NCI-H524 treated with DMSO at 0.1 percent for 48 hours (cell line): ENCODE results near the gene RALB.
"Not testable (repeated sequence)": the region's sequence is repeated elsewhere in the genome, so short reads cannot be mapped to it uniquely, and the experiment has no call there.

Source experiments
- DNase-seq: peaks from one replicate; lab custom pipeline; 2025; lab: John Stamatoyannopoulos, UW

The RALB gene

DNA sequence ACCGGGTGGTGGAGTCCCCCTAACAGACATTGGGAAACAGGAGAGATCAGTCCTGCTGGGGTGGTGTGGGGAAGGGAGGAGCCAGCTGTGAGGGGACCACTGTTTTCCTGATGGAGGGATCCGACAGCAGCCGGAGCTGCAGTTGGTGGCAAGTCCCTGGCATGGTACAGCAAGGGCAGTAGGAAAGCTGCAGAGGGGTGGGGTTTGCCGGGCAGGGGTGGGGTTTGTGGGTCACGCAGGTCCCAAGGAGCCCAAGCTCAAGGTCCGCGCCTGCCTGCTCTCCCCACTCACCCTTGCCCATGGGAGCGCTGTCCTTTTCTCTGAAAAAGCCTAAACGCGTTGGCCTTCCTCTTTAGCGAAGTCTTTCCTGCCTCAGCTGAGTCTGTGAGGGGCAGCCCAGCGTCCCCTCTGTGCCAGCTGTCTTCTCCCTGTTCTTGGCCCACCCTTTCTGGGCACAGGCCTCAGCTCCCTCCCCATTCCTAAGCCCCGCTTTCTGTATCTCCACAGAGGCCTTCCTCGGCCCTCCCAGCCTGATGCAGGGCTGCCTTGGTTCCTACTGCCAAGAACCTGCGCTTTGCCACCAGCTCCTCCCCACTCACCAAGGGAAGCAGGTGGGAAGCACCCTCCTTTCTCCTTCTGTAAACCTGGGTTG, 64.0 kb downstream of the RALB start:
- no peak for DNase-seq

DNA sequence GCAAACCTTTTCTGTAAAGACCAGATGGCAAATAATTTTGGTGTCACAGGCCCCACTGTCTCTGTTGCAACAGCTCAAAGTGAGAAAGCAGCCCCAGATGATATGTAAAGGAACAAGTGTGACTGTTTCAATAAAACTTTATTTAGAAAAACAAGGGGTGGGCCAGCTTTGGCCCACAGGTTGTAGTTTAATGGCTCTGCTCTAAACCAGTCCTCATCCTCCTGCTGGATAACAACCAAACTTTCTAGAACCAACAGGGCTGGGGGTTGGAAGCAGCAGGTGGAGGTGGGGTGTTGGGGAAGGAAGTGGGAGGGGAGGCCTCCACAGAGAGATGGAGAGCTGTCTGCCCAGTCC, 64.5 kb downstream of the RALB start:
- DNase-seq, result no peak

DNA sequence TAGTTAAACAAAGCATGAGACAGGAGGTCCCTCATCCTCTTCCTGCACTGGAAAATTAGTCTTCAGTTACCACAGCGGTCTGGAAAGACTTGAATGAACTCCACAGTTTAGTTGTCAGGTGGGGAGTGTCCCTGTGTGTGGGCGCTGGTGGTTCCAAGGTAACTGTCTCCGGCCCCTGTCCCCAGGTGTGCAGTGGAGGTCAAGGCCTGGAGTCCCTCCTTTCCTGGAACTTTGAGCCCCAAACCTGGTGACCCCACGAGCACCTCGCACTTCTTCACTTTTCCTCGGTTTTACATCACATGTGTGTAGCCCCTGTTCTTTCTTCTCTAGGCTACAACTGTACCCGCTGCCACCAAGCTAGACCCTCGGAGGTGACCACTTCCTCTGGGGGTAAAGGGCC, 65.3 kb downstream of the RALB start:
- DNase-seq, result no peak

DNA sequence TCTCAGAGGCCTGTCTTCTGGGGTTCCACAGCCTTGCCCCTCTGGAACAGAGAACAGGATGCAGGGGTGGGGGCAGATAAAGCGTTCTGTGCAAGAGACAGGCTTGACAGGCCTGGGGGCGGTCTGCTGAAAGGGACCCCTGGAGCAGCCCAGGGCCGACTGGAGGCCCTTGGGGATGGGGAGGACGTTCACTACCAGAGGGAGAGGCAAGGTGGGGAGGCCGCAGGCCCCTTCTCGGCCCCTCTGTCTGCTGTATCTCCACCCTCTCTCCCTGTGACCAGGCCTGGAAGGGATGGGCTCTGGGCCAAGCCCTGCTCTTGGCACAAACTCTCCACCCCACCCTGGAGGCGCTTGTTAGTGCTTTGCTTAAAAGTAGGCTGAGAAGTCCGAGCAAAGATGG, 66.0 kb downstream of the RALB start:
- no peak for DNase-seq

DNA sequence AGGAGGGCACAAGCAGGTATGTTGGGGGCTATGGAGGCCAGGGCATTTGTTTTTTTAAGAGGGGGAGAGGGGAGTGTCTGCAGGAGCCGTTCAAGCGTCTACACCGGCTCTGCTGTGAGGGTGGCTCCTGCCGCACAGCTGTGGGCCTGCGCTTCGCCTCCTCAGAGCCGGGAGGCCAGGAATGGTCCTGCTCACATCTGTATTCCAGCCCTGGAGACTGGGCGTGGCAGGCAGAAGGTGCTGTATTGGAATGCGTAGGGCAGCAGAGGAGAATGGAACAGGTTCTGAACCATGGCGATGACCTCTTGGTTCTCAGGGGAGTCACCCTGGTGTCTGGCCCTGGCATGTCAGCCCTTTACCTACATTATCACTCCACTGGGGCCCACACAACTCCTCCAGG, 66.5 kb downstream of the RALB start:
- DNase-seq, result no peak

DNA sequence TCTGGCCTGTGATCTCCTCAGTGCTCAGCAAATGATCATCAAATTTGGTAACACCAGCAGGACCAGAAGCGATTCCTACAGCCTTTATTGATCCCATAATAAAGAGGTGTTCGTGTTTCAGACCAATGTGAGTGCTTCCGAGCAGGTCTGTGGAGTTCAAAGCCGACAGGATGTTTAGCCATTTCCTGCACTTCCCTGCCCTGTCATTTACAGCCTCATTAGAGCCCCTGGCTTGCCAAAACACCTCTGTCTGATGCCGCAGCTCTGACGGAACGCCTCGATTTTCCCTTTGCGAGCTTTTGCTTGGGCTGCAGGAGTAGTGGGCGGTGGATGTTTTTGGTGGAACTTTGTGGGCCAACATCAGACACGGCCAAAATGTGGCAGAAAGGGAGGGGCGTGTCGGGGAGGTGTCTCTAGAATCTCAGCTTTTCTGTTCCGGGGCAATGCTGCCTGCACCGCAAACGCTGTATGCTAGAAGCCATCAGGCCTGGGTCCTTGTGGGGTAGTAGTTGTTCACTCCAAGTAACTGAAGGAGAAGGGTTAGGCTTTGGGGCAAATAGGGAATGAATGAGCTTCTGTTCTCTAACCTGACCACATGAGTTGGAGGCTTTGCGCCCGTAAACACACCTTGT, 67.2 kb downstream of the RALB start:
- no peak for DNase-seq

DNA sequence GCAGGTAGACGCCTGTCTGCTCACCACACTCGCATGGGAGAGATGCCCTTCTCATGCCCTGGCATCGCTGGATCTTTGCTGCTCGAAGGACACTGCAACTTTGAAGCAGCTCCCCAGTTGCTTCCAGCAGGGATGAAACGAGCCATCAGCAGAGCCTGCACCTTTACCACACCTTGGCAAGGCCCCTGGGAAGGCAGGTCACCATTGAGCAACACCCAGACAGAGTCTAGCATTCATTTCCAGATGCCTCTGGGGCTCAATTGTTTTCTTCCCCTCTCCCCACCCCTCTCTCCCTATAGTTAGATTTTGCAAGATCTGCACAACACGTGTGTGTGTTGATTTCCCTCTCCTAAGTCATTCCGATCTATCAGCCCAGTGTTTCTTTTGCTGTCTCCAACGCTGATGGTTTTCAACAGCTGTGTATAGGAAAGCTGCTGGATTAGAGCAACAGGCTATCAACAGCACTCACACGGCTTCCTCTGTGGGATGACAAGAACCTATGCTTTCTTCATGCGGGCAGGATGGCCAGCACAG, 67.7 kb downstream of the RALB start:
- no peak for DNase-seq

DNA sequence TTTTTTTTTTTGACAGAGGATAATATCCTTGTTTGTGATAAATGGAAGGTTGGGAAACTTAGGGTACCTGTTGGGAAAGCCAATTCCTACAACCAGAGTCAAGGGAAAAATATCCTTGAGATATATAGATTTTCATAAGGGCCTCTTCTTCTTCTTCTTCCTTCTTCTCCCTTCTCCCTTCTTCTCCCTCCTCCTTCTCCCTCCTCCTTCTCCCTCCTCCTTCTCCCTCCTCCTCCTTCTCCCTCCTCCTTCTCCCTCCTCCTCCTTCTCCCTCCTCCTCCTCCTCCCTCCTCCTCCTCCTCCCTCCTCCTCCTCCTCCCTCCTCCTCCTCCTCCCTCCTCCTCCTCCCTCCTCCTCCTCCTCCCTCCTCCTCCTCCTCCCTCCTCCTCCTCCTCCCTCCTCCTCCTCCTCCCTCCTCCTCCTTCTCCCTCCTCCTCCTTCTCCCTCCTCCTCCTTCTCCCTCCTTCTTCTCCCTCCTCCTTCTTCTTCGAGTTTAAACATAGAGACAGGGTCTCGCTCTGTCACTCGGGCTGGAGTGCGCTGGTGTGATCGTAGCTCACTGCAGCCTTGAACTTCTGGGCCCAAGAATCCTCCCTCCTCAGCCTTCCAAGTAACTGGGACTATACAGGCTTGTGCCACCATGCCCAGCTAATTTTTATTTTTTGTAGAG, 68.4 kb downstream of the RALB start:
- DNase-seq, result not testable (repeated sequence)

DNA sequence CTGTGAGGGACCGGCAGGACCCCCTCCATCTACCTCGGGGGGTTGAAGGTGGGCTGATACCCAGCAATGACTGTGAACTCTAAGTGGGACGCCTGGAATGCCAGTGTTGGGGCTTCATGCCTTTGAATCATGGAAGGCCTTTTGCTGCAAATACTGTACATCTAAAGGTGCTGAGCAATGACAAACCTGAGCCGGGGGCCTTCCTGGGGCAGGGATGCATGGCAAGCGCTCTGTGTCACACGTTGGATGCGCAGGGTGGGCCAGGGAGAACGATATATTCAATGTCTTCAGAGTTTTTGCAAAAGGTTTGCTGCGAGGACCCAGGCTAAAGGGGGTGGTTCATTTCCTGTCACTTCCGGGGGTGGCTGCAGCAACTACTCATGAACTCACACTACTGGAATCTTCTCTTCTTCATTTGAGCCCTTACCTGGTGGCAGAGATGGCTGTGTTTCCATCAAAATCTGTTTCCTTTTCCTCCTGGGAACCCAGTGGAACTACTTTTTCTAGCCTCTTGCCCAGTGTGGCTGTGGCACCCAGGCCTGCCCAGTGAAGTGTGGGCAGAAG, 69.2 kb downstream of the RALB start:
- no peak for DNase-seq

DNA sequence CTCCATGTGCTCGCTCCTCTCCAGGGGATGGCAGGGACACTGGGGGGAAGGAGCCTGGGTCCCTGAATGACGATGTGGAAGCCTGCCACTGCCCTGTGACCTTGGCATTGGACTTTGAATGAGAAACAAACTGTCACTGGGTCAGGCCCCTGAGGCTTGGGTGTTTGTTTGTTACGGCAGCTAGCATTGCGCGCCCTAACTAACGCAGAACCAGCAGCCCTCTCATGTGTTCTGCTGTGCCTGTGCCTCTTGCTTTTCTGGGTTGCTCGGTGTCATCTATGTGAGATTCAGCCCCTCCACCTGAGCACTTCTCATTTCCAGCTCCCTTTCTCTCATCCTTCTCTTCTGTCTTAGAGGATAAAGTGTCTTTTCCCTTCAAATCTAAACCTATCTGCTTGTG, 69.7 kb downstream of the RALB start:
- DNase-seq, result no peak

DNA sequence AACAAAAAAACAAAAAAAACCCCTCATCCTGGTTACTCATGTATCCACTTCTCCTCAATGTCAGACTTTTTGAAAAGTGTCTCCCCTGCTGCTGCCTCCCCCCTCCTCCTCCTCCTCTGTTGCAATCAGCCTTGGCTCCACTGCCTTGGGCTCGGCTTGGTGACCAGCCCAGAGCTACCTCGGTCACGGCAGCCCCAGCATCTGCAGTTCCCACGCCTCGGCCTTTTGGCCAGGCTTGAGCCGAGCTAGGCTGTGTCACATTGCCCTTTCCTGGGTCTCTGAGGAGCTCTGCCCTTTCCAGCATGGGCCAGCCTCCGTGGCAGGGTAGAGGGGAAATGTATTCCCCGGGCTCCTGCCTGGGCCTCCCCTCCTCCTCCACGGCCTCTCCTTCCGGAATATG, 70.6 kb downstream of the RALB start:
- no peak for DNase-seq

DNA sequence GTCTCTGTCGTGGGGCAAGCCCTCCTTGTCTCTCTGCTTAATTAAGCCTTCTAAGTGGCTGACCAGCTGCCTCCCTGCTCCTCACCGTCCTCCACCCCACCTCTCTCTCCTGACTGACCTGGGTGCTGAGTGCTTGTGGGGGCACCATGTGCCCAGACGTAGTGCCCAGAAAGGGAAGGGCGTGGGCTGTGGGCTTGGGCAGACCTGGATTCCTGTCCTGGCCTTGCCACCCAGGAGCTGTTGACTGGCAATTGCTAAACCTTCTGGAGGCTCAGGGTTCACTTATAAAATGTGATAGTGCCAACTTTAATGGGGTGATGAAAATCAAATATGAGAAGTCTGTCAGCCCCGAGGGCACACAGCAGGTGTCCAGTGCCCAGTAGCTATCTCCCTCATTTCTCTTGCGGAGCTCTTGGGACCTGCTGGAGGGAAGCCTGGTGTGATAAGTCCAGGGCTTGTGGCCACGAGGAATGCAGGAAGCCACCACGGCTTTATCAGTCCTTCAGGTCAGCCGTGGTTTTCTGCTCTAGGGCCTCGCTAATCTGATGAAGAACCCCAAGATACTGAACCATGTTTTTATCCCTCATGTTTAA, 71.3 kb downstream of the RALB start:
- no peak for DNase-seq

DNA sequence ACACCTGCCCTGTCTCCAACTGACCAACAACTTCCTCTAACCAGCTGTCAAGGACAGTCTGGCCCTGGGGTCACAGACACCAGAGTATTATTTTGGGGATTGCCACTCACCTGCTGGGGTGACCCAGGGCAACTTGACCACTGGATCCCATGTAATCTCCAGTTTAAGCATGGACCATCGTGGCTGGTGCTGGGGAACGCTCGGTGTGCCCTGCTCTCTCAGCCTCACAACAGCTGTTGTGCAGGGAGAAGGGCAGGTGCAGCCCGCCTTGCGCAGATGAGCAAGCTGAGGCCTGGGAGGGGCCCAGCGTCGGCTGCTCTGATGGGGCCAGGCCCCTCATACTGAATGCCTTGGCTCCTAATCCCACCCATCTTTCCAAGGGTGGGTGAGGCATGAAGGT, 72.3 kb downstream of the RALB start:
- no peak for DNase-seq

DNA sequence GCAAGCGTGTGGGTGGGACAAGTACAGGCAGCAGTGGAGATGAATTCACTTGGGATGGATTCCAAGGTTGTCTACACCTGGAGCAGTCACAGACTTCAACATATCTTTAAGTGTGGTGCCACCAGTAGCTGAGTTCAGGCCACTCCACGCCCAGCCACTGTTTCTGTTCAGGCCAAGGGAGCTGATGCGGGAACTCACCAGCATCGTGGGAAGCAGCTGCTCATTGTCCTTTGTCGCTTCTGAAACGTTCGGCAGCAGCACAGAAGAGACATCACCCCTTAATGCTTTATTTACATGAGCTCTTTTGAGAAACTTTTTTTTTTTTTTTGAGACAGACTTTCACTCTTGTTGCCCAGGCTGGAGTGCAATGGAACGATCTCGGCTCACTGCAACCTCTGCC, 73.4 kb downstream of the RALB start:
- no peak for DNase-seq

DNA sequence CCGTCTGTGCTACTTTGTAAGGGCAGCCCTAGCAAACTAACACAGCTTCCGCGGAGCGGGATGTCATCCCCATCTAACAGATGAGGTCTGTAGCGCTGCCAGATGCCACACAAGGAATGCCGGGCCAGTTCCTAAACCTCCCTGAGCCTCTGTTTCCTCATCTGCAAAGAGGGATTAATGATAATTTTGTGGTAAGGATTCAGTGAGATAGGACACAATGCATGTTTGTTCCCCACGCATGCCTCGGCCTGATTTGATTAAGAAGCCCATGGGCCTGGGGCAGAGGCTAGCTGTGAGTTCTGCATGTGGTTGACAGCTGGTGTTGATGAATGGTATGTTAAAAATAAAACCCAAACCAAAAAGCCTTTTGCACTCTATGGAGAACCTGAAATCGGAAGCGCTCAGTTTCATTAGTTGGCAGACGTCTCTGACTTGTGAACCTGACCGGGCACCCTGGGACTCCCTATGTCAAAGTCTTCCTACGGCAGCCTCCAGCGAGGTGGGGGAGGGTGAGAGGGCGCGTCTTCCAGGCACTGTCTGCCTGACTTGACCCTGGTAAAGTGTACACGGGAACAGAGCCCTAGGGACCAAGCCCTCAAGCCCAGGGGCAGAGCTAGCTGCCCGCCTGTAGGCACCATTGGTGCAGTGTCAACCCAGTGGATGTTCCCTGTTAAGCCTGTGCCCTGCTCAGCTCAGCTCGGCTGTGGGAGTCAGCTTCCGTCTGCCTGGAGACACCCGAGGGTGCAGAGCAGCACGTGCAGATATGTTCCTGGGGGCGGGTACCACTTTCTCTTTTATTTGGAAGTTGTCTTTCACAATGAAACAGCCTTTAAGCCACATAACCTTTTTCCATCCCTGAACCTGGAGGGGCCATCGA, 78.5 kb downstream of the RALB start:
- DNase-seq, result no peak

DNA sequence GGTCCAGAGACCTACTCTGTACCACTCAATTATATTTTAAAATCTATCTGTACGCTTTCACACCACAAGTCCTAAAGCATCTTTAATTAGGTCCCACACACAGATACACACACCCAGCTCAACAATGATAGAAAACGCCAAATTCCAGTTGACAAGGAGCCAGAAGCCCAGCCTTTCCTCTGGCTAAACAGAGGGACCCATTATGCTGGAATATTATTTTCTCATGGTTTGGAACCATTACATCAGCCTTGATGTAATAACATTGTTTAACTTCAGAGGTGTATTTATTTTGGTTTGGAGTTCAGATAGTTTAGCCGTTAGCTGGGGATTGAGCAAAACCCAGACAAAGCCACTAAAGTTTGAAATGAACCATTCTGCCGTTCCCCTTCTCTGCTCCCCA, 79.3 kb downstream of the RALB start:
- DNase-seq, result no peak

DNA sequence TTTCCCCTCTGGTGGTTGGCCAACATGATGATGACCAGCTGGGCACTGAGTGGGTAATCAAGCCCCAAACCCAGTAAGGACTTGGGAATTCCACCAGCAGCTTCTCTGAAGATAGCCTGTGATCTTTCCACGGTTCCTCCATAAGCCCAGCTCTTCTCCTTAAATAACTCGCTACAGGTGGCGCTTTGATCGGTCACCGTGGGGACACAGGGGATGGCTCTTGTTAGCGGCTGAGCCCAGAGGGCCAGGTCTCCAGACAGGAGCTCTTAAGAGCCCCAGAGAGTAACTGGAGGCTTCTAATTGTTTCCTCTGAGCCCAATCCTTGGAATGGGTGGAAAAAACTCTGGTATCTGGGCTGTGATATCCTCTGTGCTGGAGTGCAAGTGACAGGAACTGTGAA, 79.7 kb downstream of the RALB start:
- no peak for DNase-seq

DNA sequence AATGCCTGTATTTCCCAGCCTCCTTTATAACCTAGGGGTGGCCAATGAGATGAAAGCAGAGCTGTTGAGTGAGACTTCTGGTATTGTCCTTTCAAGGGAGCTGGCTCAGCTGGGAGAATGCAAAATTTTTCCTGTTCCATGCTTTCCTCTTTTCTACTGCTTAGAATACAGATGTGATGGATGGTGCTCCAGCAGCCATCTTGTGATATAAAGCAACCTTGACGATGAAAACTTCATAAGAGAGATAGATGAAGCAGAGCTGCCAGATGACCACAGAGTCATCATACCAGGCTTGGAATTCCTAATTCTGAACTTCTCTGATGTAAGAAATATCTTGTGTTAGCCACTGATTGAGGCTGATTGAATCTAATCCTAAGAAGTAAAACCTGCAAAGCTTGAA, 81.4 kb downstream of the RALB start:
- no peak for DNase-seq

DNA sequence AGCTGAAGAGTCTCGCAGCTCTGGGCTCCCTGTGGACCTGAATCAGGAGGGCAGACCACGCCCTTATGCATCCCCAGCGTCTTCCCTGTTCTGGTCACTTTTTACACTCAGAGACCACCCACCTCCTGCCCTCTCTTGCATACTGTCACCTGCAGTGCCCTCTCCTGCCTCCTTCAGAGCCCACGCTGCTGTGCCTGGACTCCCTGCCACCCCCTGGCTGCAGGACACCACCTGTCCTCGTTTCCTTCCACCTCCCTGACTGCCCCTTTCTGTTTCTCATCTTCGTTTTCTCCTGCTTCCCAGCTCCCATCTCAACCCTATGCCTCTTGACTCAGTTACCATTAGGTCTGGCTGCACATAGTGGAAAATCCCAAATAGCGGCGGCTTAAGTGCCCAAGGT, 84.1 kb downstream of the RALB start:
- DNase-seq, result no peak

DNA sequence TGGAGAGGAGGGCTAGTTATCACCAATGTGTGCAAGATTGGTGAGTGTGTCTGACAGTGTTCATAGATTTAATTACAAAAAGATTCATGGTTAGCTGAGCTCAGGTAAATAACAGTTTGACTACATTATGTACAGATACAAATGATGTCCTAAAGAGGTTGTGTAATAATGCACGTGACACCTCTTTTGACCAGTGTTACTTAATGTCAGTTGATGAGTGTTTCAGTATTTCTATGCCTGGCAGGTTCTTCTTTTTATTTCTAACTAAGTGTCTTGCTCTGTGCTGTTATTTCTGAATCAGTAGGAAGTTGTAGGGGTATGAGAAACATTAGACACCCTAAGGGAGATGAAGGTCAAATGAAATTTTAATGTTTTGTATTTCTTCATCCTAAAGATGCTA, 85.4 kb downstream of the RALB start:
- DNase-seq, result no peak

DNA sequence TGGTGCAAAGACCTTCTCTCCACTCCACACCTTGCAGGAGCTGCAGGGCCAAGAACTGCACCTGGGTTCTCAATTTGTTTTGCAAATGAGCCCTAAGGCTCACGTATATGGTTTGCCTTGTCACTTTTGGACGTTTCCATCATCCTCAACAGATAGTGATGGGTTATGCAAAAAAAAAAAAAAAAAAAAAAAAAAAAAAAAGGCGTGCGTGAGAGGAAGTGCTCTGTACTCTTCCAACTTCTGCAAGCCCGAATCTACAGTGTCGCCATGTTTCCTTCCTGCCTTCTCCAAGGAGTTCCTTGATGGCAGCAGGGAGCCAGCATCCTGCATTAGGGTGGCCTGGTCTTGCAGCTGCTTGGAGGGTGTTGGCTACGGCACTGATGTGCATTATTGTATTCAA, 89.3 kb downstream of the RALB start:
- DNase-seq, result no peak

DNA sequence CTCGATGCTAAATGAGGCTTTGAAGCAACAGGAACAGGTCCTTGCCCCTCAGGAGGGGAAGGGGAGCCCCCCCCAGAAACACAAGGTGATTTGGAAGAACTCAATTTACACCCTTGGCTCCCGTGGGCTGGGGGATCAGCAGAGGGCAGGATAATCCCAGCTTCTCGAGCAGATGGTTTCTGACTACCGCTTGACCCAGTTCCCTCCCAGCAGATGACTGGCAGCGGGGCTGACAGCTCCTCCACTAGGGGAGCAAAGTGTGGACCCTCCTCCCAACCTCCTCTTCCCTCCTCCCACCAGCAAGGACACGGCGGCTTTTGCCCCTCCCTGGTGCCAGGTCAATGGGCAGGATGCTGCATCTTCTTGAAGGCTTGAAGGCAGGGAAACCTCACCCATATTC, 89.8 kb downstream of the RALB start:
- DNase-seq, result no peak
